NT2/D1 (cell line): ENCODE data around the gene KRT39.

Source experiments
- YY1 ChIP-seq: IDR thresholded peaks from 2 replicates; pipeline ENCODE4 v1.6.1; 2011; ENCODE audit not compliant: insufficient read length, insufficient read depth
- ZNF274 ChIP-seq: IDR thresholded peaks from 2 replicates; pipeline ENCODE4 v1.6.1; 2011; ENCODE audit warnings: mild to moderate bottlenecking, low read depth, low read length

- TF ChIP-seq YY1 (no peak), ZNF274 (no peak)
These were observed 37.6 kb upstream of the KRT39 start for GRCh38 chr17:41004397-41004796.
